ENCODE data around the gene XCL1.

DNA sequence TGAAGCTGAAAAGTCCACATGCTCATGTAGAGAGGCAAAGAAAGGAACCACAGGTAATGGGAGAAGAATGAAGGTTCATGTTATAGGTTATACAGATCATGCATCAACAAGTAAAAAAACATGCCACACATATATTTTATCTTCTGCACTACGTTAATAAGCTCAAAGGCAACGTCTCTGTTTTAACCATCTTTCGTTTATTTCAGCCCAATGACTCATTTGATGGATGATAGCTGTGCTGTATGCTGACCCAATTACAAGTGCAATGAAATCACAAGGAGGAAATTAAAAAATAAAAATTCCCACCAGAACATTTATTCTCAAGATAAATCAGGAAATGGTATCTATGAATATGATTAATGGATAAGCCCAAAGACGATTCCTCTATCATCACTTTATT is 24.6 kb downstream of the XCL1 start:
- TF ChIP-seq, protein P1, sequence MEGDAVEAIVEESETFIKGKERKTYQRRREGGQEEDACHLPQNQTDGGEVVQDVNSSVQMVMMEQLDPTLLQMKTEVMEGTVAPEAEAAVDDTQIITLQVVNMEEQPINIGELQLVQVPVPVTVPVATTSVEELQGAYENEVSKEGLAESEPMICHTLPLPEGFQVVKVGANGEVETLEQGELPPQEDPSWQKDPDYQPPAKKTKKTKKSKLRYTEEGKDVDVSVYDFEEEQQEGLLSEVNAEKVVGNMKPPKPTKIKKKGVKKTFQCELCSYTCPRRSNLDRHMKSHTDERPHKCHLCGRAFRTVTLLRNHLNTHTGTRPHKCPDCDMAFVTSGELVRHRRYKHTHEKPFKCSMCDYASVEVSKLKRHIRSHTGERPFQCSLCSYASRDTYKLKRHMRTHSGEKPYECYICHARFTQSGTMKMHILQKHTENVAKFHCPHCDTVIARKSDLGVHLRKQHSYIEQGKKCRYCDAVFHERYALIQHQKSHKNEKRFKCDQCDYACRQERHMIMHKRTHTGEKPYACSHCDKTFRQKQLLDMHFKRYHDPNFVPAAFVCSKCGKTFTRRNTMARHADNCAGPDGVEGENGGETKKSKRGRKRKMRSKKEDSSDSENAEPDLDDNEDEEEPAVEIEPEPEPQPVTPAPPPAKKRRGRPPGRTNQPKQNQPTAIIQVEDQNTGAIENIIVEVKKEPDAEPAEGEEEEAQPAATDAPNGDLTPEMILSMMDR (IDR thresholded peaks at IDR 0.05) = no peak
- no peak for TF ChIP-seq POLR2A (IDR thresholded peaks at IDR 0.05)

Data from ovary (tissue), 3 donors.